H9 (cell line): ENCODE measurements around the gene EPN3. TPM values are rescaled to one million over a fixed set of nuclear protein-coding genes. Genes with fewer than 3 reads are reported as not detected.

ENCODE experiments used
- DNase-seq: peaks from one replicate; pipeline ENCODE4 v3.0.0-alpha.2; 2017
- H2AFZ ChIP-seq: one replicate; pipeline ENCODE4 v1.6.1; 2013; ENCODE audit warnings: mild to moderate bottlenecking, low read length, control low read depth, moderate library complexity
- H2AK5ac ChIP-seq: 2 replicates; pipeline ENCODE4 v1.6.1; 2013; ENCODE audit warnings: low read length, control low read depth, mixed read lengths; ENCODE audit not compliant: insufficient read length
- H2BK120ac ChIP-seq: one replicate; pipeline ENCODE4 v1.6.1; 2013; ENCODE audit warnings: low read depth, mild to moderate bottlenecking, low read length, control low read depth, inconsistent platforms; ENCODE audit not compliant: poor library complexity, severe bottlenecking
- H2BK12ac ChIP-seq: 2 replicates; pipeline ENCODE4 v1.6.1; 2013; ENCODE audit warnings: low read length, control low read depth, mixed read lengths, low read depth; ENCODE audit not compliant: insufficient read length
- H2BK15ac ChIP-seq: 2 replicates; pipeline ENCODE4 v1.6.1; 2013; ENCODE audit warnings: low read depth, low read length, control low read depth
- H2BK20ac ChIP-seq: one replicate; pipeline ENCODE4 v1.6.1; 2013; ENCODE audit warnings: low read depth, mild to moderate bottlenecking, low read length, control low read depth, inconsistent platforms; ENCODE audit not compliant: poor library complexity, severe bottlenecking
- H2BK5ac ChIP-seq: 2 replicates; pipeline ENCODE4 v1.6.1; 2013; ENCODE audit warnings: low read length, control low read depth, mixed read lengths; ENCODE audit not compliant: insufficient read length
- H3K14ac ChIP-seq: 2 replicates; pipeline ENCODE4 v1.6.1; 2013; ENCODE audit warnings: low read length, control low read depth; ENCODE audit not compliant: insufficient read depth
- H3K18ac ChIP-seq: 2 replicates; pipeline ENCODE4 v1.6.1; 2013; ENCODE audit warnings: low read depth, mild to moderate bottlenecking, mixed read lengths, low read length, control low read depth; ENCODE audit not compliant: insufficient read length
- H3K23ac ChIP-seq: 2 replicates; pipeline ENCODE4 v1.6.1; 2013; ENCODE audit warnings: low read length, control low read depth, mixed read lengths, low read depth; ENCODE audit not compliant: insufficient read length
- H3K23me2 ChIP-seq: 2 replicates; pipeline ENCODE4 v1.6.1; 2013; ENCODE audit warnings: low read depth, mild to moderate bottlenecking, mixed read lengths, low read length, control low read depth; ENCODE audit not compliant: insufficient read length, poor library complexity, severe bottlenecking
- H3K27ac ChIP-seq: 2 replicates; pipeline ENCODE4 v1.5.1; 2013; ENCODE audit warnings: low read length, control low read depth, mixed read lengths, low read depth; ENCODE audit not compliant: insufficient read length
- H3K27me3 ChIP-seq: 2 replicates; pipeline ENCODE4 v1.6.1; 2013; ENCODE audit warnings: low read length, control low read depth, inconsistent platforms; ENCODE audit not compliant: insufficient read depth
- H3K4ac ChIP-seq: 2 replicates; pipeline ENCODE4 v1.6.1; 2013; ENCODE audit warnings: low read depth, mild to moderate bottlenecking, control low read depth, inconsistent platforms, low read length, moderate library complexity
- H3K4me1 ChIP-seq: 2 replicates; pipeline ENCODE4 v1.6.1; 2013; ENCODE audit warnings: low read length, control low read depth, inconsistent platforms; ENCODE audit not compliant: insufficient read depth
- H3K4me2 ChIP-seq: 2 replicates; pipeline ENCODE4 v1.6.1; 2013; ENCODE audit warnings: low read length, control low read depth, mixed read lengths; ENCODE audit not compliant: insufficient read length, insufficient read depth
- H3K56ac ChIP-seq: 2 replicates; pipeline ENCODE4 v1.6.1; 2013; ENCODE audit warnings: low read depth, mild to moderate bottlenecking, mixed read lengths, low read length, control low read depth; ENCODE audit not compliant: insufficient read length
- H3K79me1 ChIP-seq: 2 replicates; pipeline ENCODE4 v1.6.1; 2013; ENCODE audit warnings: low read depth, mild to moderate bottlenecking, moderate library complexity, low read length, control low read depth, inconsistent platforms; ENCODE audit not compliant: insufficient read depth, poor library complexity, severe bottlenecking
- H3K79me2 ChIP-seq: 2 replicates; pipeline ENCODE4 v1.6.1; 2013; ENCODE audit warnings: low read length, control low read depth, inconsistent platforms; ENCODE audit not compliant: insufficient read depth
- H3K9ac ChIP-seq: 2 replicates; pipeline ENCODE4 v1.6.1; 2013; ENCODE audit warnings: low read length, control low read depth, mixed read lengths; ENCODE audit not compliant: insufficient read length; ENCODE audit errors: extremely low read depth
- H3K9me3 ChIP-seq: one replicate; pipeline ENCODE4 v1.6.1; 2013; ENCODE audit warnings: low read depth, low read length, inconsistent platforms; ENCODE audit not compliant: control insufficient read depth
- H3T11ph ChIP-seq: one replicate; pipeline ENCODE4 v1.6.1; 2013; ENCODE audit warnings: mild to moderate bottlenecking, low read length, control low read depth, inconsistent platforms
- H4K20me1 ChIP-seq: one replicate; pipeline ENCODE4 v1.6.1; 2013; ENCODE audit not compliant: control insufficient read depth, insufficient read length, insufficient read depth
- H4K5ac ChIP-seq: 2 replicates; pipeline ENCODE4 v1.6.1; 2013; ENCODE audit warnings: low read depth, mild to moderate bottlenecking, mixed read lengths, low read length, control low read depth; ENCODE audit not compliant: insufficient read length
- H4K8ac ChIP-seq: replicated peaks from 2 replicates; pipeline ENCODE4 v1.6.1; 2013; ENCODE audit warnings: low read length, control low read depth, mixed read lengths, low read depth; ENCODE audit not compliant: insufficient read length
- H4K91ac ChIP-seq: 2 replicates; pipeline ENCODE4 v1.6.1; 2013; ENCODE audit warnings: low read depth, mild to moderate bottlenecking, moderate library complexity, mixed read lengths, low read length, control low read depth; ENCODE audit not compliant: insufficient read length
- H3K27ac Mint-ChIP-seq, 3 experiments: 2 replicates in 2 of 3; 3 replicates in 1 of 3; pipeline ENCODE4 v1.8.0; 2020 to 2021; ENCODE audit warnings: mixed read lengths in 3 of 3, mild to moderate bottlenecking in 1 of 3, moderate library complexity in 1 of 3
- H3K27me3 Mint-ChIP-seq: 2 replicates; pipeline ENCODE4 v1.8.0; 2021; ENCODE audit warnings: low read depth, mild to moderate bottlenecking, moderate library complexity, mixed read lengths
- H3K36me3 Mint-ChIP-seq, 3 experiments: 2 replicates in 2 of 3; 3 replicates in 1 of 3; pipeline ENCODE4 v1.8.0; 2020 to 2021; ENCODE audit warnings: low read depth in 3 of 3, mixed read lengths in 3 of 3; ENCODE audit not compliant: insufficient read depth in 1 of 3
- H3K4me1 Mint-ChIP-seq, 2 experiments: 2 replicates each; pipeline ENCODE4 v1.8.0; 2020; ENCODE audit warnings: mixed read lengths in 2 of 2
- H3K4me3 Mint-ChIP-seq, 2 experiments: 2 replicates in 1 of 2; 3 replicates in 1 of 2; pipeline ENCODE4 v1.8.0; 2020 to 2021; ENCODE audit warnings: mild to moderate bottlenecking in 2 of 2, mixed read lengths in 2 of 2, moderate library complexity in 1 of 2
- H3K9me3 Mint-ChIP-seq, 2 experiments: 2 replicates in 1 of 2; 3 replicates in 1 of 2; pipeline ENCODE4 v1.8.0; 2020; ENCODE audit warnings: mild to moderate bottlenecking in 2 of 2, mixed read lengths in 2 of 2, moderate library complexity in 1 of 2
- WGBS: extraction: QIAGEN DNeasy Blood & Tissue Kit; methylation state at CpG from one replicate; pipeline ENCODE4 v1.1.7; 2013; ENCODE audit warnings: missing lambda C conversion rate, low lambda C conversion rate, mixed read lengths; ENCODE audit not compliant: insufficient read length; ENCODE audit errors: extremely low coverage; 5-methylcytosine and 5-hydroxymethylcytosine counted together
- total RNA-seq: library from RNA; stranded (reverse); gene quantifications from 2 replicates; pipeline ENCODE4 v1.2.1, GENCODE V29; 2021
- TF ChIP-seq, protein P1 (sequence below): fragments of 200-600 bp; sonication (generic); conservative IDR thresholded peaks from 3 replicates; pipeline ENCODE4 v1.8.0; 2021; ENCODE audit warnings: antibody characterized with exemption, mild to moderate bottlenecking

The EPN3 gene
- total RNA-seq, 1 experiment from 2014 or later: 1.9 TPM

DNA sequence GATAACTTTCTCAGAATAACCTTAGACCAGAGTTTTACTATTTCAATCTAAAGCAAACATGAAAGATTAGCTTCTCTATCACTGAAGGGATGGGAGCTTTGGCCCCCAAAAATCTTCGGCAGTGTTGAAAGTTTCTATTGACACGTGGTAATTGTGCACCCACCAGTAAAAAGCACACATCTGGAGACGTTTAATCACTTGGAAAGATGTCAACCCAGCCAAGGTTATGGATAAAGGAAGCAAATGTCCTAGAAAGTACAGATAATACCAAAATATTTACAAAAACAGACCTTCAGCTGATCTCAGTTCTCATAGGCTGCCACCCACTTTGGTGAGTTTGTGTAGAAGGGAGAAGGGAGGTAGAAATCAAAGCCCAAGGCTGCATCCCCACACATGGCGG lies 19.0 kb upstream of the EPN3 start:
- Histone ChIP-seq H3K23me2 (peaks cover 5% of the 10 kb centered on the region), H2AFZ (no peak overlapping the region), H2BK12ac (no peak overlapping the region), H3K23ac (no peak overlapping the region), H4K5ac (no peak overlapping the region), H3K4ac (no peak overlapping the region), H3K9ac (no peak overlapping the region), H2BK5ac (no peak overlapping the region), H3K79me2 (no peaks in the 10 kb centered on the region), H3K27ac (no peak overlapping the region), H3K56ac (no peak overlapping the region), H2BK15ac (no peak overlapping the region), H4K20me1 (no peaks in the 10 kb centered on the region), H3K4me1 (no peaks in the 10 kb centered on the region; the same call in 1 of the 2 replicates), H3K27me3 (no peaks in the 10 kb centered on the region), H2AK5ac (no peak overlapping the region), H4K8ac (no peak overlapping the region), H3K79me1 (no peaks in the 10 kb centered on the region), H3K4me2 (no peak overlapping the region), H2BK20ac (no peak overlapping the region), H3K18ac (no peak overlapping the region), H3K9me3 (no peaks in the 10 kb centered on the region), H4K91ac (no peak overlapping the region), H2BK120ac (no peak overlapping the region), H3T11ph (no peak overlapping the region), H3K14ac (no peak overlapping the region)
- Mint-ChIP-seq H3K9me3 (no peaks in the 10 kb centered on the region; a peak in 2 of 5 replicates), H3K27ac (no peak overlapping the region), H3K27me3 (peaks cover 14% of the 10 kb centered on the region), H3K4me1 (peaks cover 26 to 41% of the 10 kb centered on the region in 2 experiments), H3K4me3 (no peak overlapping the region), H3K36me3 (no peaks in the 10 kb centered on the region)
- TF ChIP-seq, protein P1, sequence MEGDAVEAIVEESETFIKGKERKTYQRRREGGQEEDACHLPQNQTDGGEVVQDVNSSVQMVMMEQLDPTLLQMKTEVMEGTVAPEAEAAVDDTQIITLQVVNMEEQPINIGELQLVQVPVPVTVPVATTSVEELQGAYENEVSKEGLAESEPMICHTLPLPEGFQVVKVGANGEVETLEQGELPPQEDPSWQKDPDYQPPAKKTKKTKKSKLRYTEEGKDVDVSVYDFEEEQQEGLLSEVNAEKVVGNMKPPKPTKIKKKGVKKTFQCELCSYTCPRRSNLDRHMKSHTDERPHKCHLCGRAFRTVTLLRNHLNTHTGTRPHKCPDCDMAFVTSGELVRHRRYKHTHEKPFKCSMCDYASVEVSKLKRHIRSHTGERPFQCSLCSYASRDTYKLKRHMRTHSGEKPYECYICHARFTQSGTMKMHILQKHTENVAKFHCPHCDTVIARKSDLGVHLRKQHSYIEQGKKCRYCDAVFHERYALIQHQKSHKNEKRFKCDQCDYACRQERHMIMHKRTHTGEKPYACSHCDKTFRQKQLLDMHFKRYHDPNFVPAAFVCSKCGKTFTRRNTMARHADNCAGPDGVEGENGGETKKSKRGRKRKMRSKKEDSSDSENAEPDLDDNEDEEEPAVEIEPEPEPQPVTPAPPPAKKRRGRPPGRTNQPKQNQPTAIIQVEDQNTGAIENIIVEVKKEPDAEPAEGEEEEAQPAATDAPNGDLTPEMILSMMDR: no peak
- DNase-seq: no peak
- no CpG with 5 or more reads among the region's 4 CpGs for WGBS
